Endothelial cell of umbilical vein (primary cell): ENCODE measurements around the gene GALNT14. TPM values are rescaled to one million over a fixed set of nuclear protein-coding genes. Genes with fewer than 3 reads are reported as not detected.

Experiments used
- BruUV-seq: library from RNA; stranded (reverse); fragments of 400-500 nt; replicated peaks from 2 replicates; lab custom pipeline; 2021; lab: Mats Ljungman, UMichigan
- CTCF ChIA-PET: fragments of 300-600, 350-600 bp; sonication (Branson Sonifier 250); formaldehyde crosslinking; loops from one replicate; lab custom pipeline; 2021; ENCODE audit warnings: antibody characterized with exemption, inconsistent platforms; lab: Charles Lee
- POLR2A ChIA-PET: fragments of 300-600, 350-600 bp; sonication (Branson Sonifier 250); formaldehyde crosslinking; loops from one replicate; lab custom pipeline; 2021; ENCODE audit warnings: antibody characterized with exemption, inconsistent platforms; lab: Charles Lee
- DNase-seq: peaks from one replicate; pipeline ENCODE4 v3.0.0-alpha.2; 2011; ENCODE audit warnings: low read depth, low spot score
- FAIRE-seq: peaks from 2 replicates; lab custom pipeline; 2011; peaks lifted over from hg19 to GRCh38; lab: Jason Lieb, UNC
- H2AFZ ChIP-seq: 2 replicates; pipeline ENCODE4 v1.6.0; 2012; ENCODE audit warnings: low read depth, low read length, control low read depth, inconsistent platforms
- H3K27ac ChIP-seq: 2 replicates; pipeline ENCODE4 v1.5.1; 2011; ENCODE audit warnings: low read depth, mild to moderate bottlenecking, control low read depth, low read length, moderate library complexity; ENCODE audit not compliant: insufficient read depth
- H3K27me3 ChIP-seq, 2 experiments: 2 replicates each; pipeline versions ENCODE4 v1.6.0 to v1.6.1; 2011; ENCODE audit warnings: low read length in 2 of 2, mixed read lengths in 1 of 2; ENCODE audit not compliant: control insufficient read depth in 2 of 2, insufficient read depth in 2 of 2
- H3K36me3 ChIP-seq, 2 experiments: 2 replicates in 1 of 2; 3 replicates in 1 of 2; pipeline ENCODE4 v1.5.1; 2011; ENCODE audit warnings: low read length in 2 of 2, mild to moderate bottlenecking in 1 of 2, moderate library complexity in 1 of 2; ENCODE audit not compliant: control insufficient read depth in 2 of 2, insufficient read depth in 2 of 2; ENCODE audit errors: extremely low read depth in 1 of 2
- H3K4me1 ChIP-seq: 3 replicates; pipeline ENCODE4 v1.5.1; 2011; ENCODE audit warnings: mild to moderate bottlenecking, low read length; ENCODE audit not compliant: control insufficient read depth, insufficient read depth; ENCODE audit errors: extremely low read depth
- H3K4me2 ChIP-seq: 2 replicates; pipeline ENCODE4 v1.6.1; 2011; ENCODE audit warnings: low read length, control low read depth, mixed read lengths; ENCODE audit not compliant: insufficient read depth
- H3K4me3 ChIP-seq, 3 experiments: fragments of 200-600 bp in 1 of 3; sonication (generic), shearing (Covaris generic) in 1 of 3; replicated peaks in 1 of 3; 2 replicates each; pipeline ENCODE4 v1.5.1; 2011 to 2016; ENCODE audit warnings: control low read depth in 3 of 3, low read length in 3 of 3, mild to moderate bottlenecking in 2 of 3, inconsistent platforms in 1 of 3, low read depth in 1 of 3, moderate library complexity in 1 of 3; ENCODE audit not compliant: insufficient read depth in 1 of 3
- H3K79me2 ChIP-seq: 2 replicates; pipeline ENCODE4 v1.6.0; 2012; ENCODE audit warnings: low read length, inconsistent platforms; ENCODE audit not compliant: control insufficient read depth, insufficient read depth
- H3K9ac ChIP-seq: replicated peaks from 2 replicates; pipeline ENCODE3; 2011; ENCODE audit warnings: low read length, control low read depth; ENCODE audit not compliant: insufficient read depth; ENCODE audit errors: extremely low read depth
- H3K9me1 ChIP-seq: replicated peaks from 3 replicates; pipeline ENCODE4 v1.6.0; 2011; ENCODE audit warnings: mild to moderate bottlenecking, low read length; ENCODE audit not compliant: control insufficient read depth, insufficient read depth; ENCODE audit errors: extremely low read depth
- H3K9me3 ChIP-seq: replicated peaks from 2 replicates; pipeline ENCODE4 v1.5.1; 2012; ENCODE audit warnings: low read length, inconsistent platforms; ENCODE audit not compliant: control insufficient read depth, insufficient read depth
- H4K20me1 ChIP-seq: replicated peaks from 2 replicates; pipeline ENCODE3; 2011; ENCODE audit warnings: mild to moderate bottlenecking, low read length; ENCODE audit not compliant: control insufficient read depth, insufficient read depth; ENCODE audit errors: extremely low read depth
- EZH2 ChIP-seq: IDR thresholded peaks from 2 replicates; pipeline ENCODE4 v1.6.1; 2012; ENCODE audit warnings: borderline replicate concordance, low read depth, mild to moderate bottlenecking, moderate library complexity, low read length, inconsistent platforms; ENCODE audit not compliant: severe bottlenecking
- FOS ChIP-seq: IDR thresholded peaks from 2 replicates; pipeline ENCODE4 v1.6.1; 2011; ENCODE audit warnings: mild to moderate bottlenecking, low read length, moderate library complexity, borderline replicate concordance; ENCODE audit not compliant: insufficient read depth
- GATA2 ChIP-seq: IDR thresholded peaks from 2 replicates; pipeline ENCODE4 v1.7.0; 2011; ENCODE audit warnings: low read depth, mild to moderate bottlenecking, moderate library complexity, mixed read lengths, low read length; ENCODE audit not compliant: insufficient read length, insufficient read depth
- JUN ChIP-seq: IDR thresholded peaks from 2 replicates; pipeline ENCODE4 v1.6.1; 2011; ENCODE audit warnings: borderline replicate concordance, low read depth; ENCODE audit not compliant: insufficient read length, insufficient read depth
- MYC ChIP-seq: IDR thresholded peaks from one replicate; pipeline ENCODE4 v1.6.1; 2011; ENCODE audit warnings: mild to moderate bottlenecking, low read depth, low read length
- POLR2A ChIP-seq: IDR thresholded peaks from 2 replicates; pipeline ENCODE4 v1.6.1; 2012; ENCODE audit warnings: low read depth, mild to moderate bottlenecking, control low read depth, low read length
- POLR2AphosphoS5 ChIP-seq: IDR thresholded peaks from 2 replicates; pipeline ENCODE4 v1.6.1; 2012; ENCODE audit warnings: low read depth, mild to moderate bottlenecking, control low read depth, low read length, moderate library complexity; ENCODE audit not compliant: insufficient read depth
- dilution Hi-C: fragments of 300-500 bp; cut with MboI; formaldehyde crosslinking; loops from one replicate; pipeline ENCODE4 v1.15.0; 2019; ENCODE audit warnings: low sequenced_read_pairs; ENCODE audit not compliant: extremely low pct_ligation_motif_present
- intact Hi-C: fragments of 100-400 bp; cut with micrococcal nuclease; formaldehyde crosslinking; loops from one replicate; pipeline ENCODE4 v1.10.0; 2022
- polyA plus RNA-seq, 4 experiments: library from polyadenylated mRNA; depleted of rRNA in 3 of 4; stranded (reverse) in 3 of 4; unstranded in 1 of 4; fragments of >200 nt; gene quantifications; 2 replicates each; pipeline versions ENCODE4 v1.2.1 to v1.2.3, GENCODE V29; 2011 to 2012; ENCODE audit warnings: missing spikeins in 1 of 4
- total RNA-seq: library from RNA; stranded (reverse); gene quantifications from 2 replicates; pipeline ENCODE4 v1.2.3, GENCODE V29; 2021
- TF ChIP-seq, protein P1 (sequence below), 2 donors: IDR thresholded peaks; 1 replicate in 1 of 2; 2 replicates in 1 of 2; pipeline ENCODE4 v1.5.1; 2011; ENCODE audit warnings: low read length in 2 of 2, mild to moderate bottlenecking in 2 of 2, moderate library complexity in 2 of 2, control low read depth in 1 of 2, inconsistent platforms in 1 of 2, low read depth in 1 of 2; ENCODE audit not compliant: insufficient read depth in 1 of 2; ENCODE audit errors: extremely low read depth in 1 of 2
- TF ChIP-seq, protein P2 (sequence below): IDR thresholded peaks from 2 replicates; pipeline ENCODE4 v1.6.1; 2011; ENCODE audit not compliant: insufficient read depth, insufficient read length

The GALNT14 gene
- total and polyA plus RNA-seq, 2 donors (not counting 3 experiments of a cell fraction or from before 2014, with no cell fraction given), result 0.04 to 0.40 TPM

DNA sequence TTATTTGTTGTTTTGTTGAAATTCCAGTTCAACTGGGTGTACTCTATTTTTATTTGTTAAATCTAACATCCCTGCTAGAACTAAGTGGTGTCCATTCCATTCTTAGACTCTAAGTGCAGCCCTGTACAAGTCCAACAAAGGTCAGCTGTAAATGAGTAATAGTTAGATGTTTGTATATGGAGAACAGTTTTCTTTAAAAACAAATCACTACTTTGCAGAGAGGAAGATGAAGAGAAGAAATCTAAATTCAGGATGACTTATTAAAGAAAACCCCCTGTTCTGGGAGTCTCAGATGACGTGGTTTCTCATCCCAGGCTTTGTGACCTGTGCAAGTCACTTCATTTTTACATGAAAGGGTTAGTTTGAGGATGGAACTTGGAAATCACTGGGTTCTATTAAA, 57.9 kb downstream of the GALNT14 start:
- H3K27ac ChIP-seq, result no peak overlapping the region
- peaks cover 3% of the 10 kb centered on the region for H3K9me3 ChIP-seq
- H3K27me3 ChIP-seq, result no peaks in the 10 kb centered on the region
- no peaks in the 10 kb centered on the region for H3K36me3 ChIP-seq
- H3K4me1 ChIP-seq, result no peaks in the 10 kb centered on the region
- no TSS peak for BruUV-seq
- no peaks in the 10 kb centered on the region for H4K20me1 ChIP-seq
- FAIRE-seq (no peak), DNase-seq (no peak)
- H3K4me3 ChIP-seq, result no peak overlapping the region
- H3K9ac ChIP-seq, result no peak overlapping the region
- H3K9me1 ChIP-seq, result no peaks in the 10 kb centered on the region
- no peak overlapping the region for H2AFZ ChIP-seq
- dilution Hi-C loops (no loop called here), intact Hi-C loops (no loop called here)
- TF ChIP-seq, protein P1, sequence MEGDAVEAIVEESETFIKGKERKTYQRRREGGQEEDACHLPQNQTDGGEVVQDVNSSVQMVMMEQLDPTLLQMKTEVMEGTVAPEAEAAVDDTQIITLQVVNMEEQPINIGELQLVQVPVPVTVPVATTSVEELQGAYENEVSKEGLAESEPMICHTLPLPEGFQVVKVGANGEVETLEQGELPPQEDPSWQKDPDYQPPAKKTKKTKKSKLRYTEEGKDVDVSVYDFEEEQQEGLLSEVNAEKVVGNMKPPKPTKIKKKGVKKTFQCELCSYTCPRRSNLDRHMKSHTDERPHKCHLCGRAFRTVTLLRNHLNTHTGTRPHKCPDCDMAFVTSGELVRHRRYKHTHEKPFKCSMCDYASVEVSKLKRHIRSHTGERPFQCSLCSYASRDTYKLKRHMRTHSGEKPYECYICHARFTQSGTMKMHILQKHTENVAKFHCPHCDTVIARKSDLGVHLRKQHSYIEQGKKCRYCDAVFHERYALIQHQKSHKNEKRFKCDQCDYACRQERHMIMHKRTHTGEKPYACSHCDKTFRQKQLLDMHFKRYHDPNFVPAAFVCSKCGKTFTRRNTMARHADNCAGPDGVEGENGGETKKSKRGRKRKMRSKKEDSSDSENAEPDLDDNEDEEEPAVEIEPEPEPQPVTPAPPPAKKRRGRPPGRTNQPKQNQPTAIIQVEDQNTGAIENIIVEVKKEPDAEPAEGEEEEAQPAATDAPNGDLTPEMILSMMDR (IDR thresholded peaks at IDR 0.05; ENCODE audit: extremely low read depth in 1 of 2, insufficient read depth in 1 of 2, low read depth in 1 of 2, low read length in 2 of 2), result no peak
- TF ChIP-seq POLR2A (no peak), MYC (no peak), EZH2 (no peak), JUN (no peak), POLR2AphosphoS5 (no peak), FOS (no peak), GATA2 (no peak)
- TF ChIP-seq, protein P2, sequence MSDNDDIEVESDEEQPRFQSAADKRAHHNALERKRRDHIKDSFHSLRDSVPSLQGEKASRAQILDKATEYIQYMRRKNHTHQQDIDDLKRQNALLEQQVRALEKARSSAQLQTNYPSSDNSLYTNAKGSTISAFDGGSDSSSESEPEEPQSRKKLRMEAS, result no peak
- CTCF ChIA-PET, result no interaction called here
- POLR2A ChIA-PET, result no interaction called here
- no peaks in the 10 kb centered on the region for H3K79me2 ChIP-seq
- H3K4me2 ChIP-seq, result no peak overlapping the region
